ENCODE data around the gene MOK.
"Not testable (repeated sequence)": the region's sequence is repeated elsewhere in the genome, so short reads cannot be mapped to it uniquely, and the experiment has no call there.

Gene MOK

DNA sequence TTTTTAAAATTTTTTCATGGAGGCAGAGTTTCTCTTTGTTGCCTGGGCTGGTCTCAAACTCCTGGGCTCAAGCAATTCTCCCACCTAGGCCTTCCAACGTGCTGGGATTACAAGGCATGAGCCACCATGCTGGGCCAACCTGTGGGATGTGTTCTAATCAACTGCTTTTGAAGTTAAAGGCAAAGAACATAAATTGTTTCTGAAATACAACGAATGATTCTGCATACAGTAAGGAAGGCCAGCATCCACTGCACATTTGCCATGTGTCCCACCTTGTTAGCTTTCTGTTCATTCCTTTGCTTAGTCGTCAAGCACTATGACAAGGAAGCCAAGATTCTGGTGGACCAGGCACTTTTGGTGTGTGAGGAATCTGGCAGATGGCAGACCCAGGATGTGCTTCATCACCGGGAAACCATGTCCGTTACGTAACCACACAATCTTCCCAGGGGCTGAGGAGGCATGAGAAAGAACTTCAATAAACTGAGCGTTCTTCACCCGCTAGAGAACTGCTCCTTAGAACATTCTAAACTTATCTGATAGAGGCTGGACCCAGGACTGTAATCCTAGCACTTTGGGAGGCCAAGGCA lies 24.5 kb downstream of the MOK start:
- no peak for DNase-seq

- no peak for DNase-seq
These were observed 25.1 kb downstream of the MOK start for GRCh38 chr14:102279688-102280348.

DNA sequence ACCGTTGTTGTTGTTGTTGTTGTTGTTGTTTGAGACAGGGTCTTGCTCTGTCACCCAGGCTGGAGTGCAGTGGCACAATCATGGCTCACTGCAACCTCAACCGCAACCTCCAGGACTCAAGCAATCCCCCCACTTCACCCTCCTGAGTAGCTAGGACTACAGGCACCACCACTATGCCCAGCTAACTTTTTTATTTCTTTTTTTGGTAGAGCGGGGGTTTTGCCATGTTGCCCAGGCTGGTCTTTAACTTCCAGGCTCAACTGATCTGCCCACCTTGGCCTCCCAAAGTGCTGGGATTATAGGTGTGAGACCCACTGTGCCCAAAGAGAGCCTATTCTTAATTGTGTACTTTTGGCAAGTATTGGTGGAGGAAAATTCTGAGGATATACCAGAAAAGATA lies 25.7 kb downstream of the MOK start:
- DNase-seq = no peak

- DNase-seq = no peak
These were observed 26.4 kb downstream of the MOK start for GRCh38 chr14:102278631-102278935.

GRCh38 chr14:102277874-102278630 lies 26.9 kb downstream of the MOK start:
- no peak for DNase-seq

DNA sequence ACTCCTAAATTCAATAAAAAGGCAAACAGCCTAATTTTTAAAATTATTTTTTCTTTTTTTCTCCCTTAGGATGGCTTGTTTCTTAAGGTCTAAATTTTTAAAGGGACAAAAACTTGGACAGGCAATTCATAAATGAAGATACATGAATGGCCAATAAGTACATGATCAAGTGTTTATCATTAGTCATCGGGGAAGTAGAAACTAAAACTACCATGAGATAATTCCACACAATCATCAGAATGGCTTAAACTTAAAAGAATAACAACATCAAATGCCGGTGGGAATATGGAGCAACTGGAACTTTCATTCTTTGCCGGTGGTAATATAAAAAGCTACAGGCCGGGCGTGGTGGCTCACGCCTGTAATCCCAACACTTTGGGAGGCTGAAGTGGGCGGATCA lies 29.1 kb downstream of the MOK start:
- DNase-seq = no peak

GRCh38 chr14:102272392-102272791 lies 32.6 kb downstream of the MOK start:
- DNase-seq = no peak

GRCh38 chr14:102264775-102265174 lies 40.2 kb downstream of the MOK start:
- no peak for DNase-seq

DNA sequence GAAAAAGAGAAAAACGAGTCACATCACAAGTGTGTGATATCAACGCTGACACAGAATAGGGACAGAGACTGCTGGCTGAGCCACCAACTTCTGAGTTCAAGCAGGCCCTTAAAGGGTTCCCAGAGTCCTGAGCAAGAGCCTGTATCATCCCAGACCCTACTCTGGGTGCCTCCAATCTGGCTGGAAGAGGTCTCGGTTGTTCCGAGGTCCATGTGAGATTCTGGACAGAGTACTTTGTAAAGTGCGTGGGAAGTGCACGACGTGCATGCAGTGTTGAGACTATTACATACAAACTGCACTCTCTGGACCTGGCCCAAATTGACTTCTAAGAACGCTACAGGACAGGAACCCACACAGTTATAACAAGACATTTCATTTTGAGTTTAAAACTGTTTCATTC lies 40.6 kb downstream of the MOK start:
- no peak for DNase-seq

DNA sequence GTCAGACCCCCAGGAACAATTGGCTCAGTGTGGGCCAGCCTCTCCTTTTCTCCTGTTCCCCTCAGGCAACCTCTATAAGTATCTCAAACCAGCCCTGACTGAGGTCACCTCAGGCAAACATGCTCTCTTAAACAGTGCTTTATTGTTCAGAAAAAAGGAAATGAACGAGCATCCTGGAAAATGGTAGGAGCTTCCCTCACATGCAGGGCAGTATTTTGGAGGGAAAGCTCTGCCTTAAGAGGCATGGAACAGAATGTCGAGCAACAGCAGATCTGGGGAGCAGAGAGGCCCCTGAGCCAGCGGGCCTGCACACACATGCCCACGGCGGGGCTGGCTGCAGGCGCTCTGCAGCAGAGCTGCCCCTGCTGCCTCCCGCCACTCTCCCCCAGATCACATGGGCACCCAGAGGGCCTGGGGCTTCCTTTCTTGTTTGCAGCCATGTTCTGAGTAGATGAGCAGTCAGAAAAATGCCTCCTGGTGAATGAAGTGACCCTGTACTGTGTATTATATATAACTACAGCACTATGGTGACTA lies 42.0 kb downstream of the MOK start:
- no peak for DNase-seq

DNA sequence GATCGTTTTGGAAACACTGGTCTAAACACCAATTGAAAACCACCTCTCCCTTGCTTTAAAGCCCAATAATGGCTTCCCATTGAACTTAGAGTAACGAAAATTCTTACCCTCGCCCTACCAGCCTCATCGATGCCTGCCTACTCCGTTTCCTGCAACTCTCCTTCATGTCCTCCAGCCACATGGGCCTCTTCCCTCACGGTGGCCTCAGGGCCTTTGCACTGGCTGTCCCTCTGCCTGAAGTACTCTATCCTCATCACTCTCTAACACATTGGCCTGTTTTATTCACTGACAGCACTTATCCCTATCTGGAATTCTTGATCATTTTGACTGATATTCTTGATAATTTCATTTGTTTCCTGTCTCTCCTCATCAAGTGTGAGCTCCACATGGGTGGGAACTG lies 46.8 kb downstream of the MOK start:
- DNase-seq = no peak

GRCh38 chr14:102256716-102257115 lies 48.2 kb downstream of the MOK start:
- no peak for DNase-seq

GRCh38 chr14:102255401-102256190 lies 49.4 kb downstream of the MOK start:
- no peak for DNase-seq

GRCh38 chr14:102252834-102253801 lies 51.8 kb downstream of the MOK start:
- no peak for DNase-seq

GRCh38 chr14:102251161-102251560 lies 53.8 kb downstream of the MOK start:
- DNase-seq = no peak

DNA sequence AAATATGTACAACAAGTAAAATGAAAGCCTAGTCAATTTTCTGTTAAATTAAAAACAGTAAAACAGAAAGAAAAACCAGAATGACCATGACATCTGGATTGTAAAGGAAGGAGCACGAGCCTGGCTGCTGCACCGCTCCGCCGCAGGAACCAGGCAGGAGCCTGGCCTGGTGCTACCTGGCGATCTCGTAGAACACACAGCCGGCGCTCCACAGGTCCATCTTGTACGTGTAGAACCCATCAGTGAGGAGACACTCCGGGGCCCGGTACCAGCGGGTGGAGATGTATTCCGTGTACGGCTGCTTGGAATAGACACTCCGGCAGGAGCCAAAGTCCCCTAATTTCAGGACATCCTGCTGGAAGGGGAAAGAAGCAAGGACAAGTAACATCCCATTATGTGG lies 54.3 kb downstream of the MOK start:
- DNase-seq = no peak

GRCh38 chr14:102249981-102250380 lies 55.0 kb downstream of the MOK start:
- no peak for DNase-seq

- DNase-seq = no peak
These were observed 55.9 kb downstream of the MOK start for GRCh38 chr14:102249041-102249440.

DNA sequence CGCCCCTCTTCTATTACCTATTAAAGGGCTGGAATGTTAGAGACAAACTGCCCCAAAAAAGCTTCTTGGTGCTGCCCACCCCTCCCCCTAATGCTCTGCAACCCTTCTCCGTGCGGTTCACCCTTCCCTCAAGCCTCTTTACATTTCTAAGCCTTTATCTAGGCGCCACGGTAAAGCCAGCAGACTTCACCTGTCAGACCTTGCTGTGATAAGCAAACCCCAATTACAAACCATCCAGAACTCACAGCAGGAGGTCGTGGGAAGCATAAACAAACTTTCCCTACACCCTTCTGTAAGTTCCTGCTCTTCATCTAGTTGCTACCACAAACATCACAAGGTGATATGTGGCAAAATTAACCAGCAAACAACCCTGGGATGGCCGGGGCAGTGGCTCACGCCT lies 56.8 kb downstream of the MOK start:
- DNase-seq = no peak

GRCh38 chr14:102246071-102246470 lies 58.9 kb downstream of the MOK start:
- DNase-seq = no peak

- not testable (repeated sequence) for DNase-seq
These were observed 61.2 kb downstream of the MOK start for GRCh38 chr14:102243795-102244194.

- no peak for DNase-seq
These were observed 63.8 kb downstream of the MOK start for GRCh38 chr14:102241147-102241546.
